A204.1 (cell line): Measurements from ENCODE around the gene FGF1.

Experiments
- FAIRE-seq: peaks from 2 replicates; lab custom pipeline; 2012; peaks lifted over from hg19 to GRCh38; lab: Jason Lieb, UNC

The FGF1 gene

GRCh38 chr5:142641711-142642110 lies 44.2 kb downstream of the FGF1 start:
- no peak for FAIRE-seq

GRCh38 chr5:142640316-142641005 lies 45.4 kb downstream of the FGF1 start:
- FAIRE-seq = no peak

- no peak for FAIRE-seq
Measured at GRCh38 chr5:142639455-142639854, 46.4 kb downstream of the FGF1 start.

GRCh38 chr5:142637871-142638270 lies 48.0 kb downstream of the FGF1 start:
- no peak for FAIRE-seq

GRCh38 chr5:142636698-142637324 lies 49.1 kb downstream of the FGF1 start:
- FAIRE-seq = no peak

GRCh38 chr5:142636093-142636492 lies 49.8 kb downstream of the FGF1 start:
- no peak for FAIRE-seq

GRCh38 chr5:142634216-142635011 lies 51.5 kb downstream of the FGF1 start:
- FAIRE-seq = no peak

- FAIRE-seq = no peak
Measured at GRCh38 chr5:142630927-142631539, 54.9 kb downstream of the FGF1 start.

GRCh38 chr5:142627383-142628217 lies 58.3 kb downstream of the FGF1 start:
- no peak for FAIRE-seq

- FAIRE-seq = no peak
Measured at GRCh38 chr5:142626786-142627185, 59.1 kb downstream of the FGF1 start.

- FAIRE-seq = no peak
Measured at GRCh38 chr5:142626099-142626498, 59.8 kb downstream of the FGF1 start.

- no peak for FAIRE-seq
Measured at GRCh38 chr5:142621227-142621626, 64.7 kb downstream of the FGF1 start.

GRCh38 chr5:142619815-142620214 lies 66.1 kb downstream of the FGF1 start:
- no peak for FAIRE-seq

- no peak for FAIRE-seq
Measured at GRCh38 chr5:142618130-142618523, 67.8 kb downstream of the FGF1 start.

GRCh38 chr5:142617416-142618129 lies 68.3 kb downstream of the FGF1 start:
- no peak for FAIRE-seq

- no peak for FAIRE-seq
Measured at GRCh38 chr5:142615948-142616347, 69.9 kb downstream of the FGF1 start.

- FAIRE-seq = no peak
Measured at GRCh38 chr5:142614054-142614453, 71.8 kb downstream of the FGF1 start.

GRCh38 chr5:142613271-142613671 lies 72.6 kb downstream of the FGF1 start:
- FAIRE-seq = no peak

GRCh38 chr5:142612494-142613270 lies 73.2 kb downstream of the FGF1 start:
- no peak for FAIRE-seq

- FAIRE-seq = peak; percentile 53
Measured at GRCh38 chr5:142611154-142611553, 74.7 kb downstream of the FGF1 start.
